GDM1 (cell line): ENCODE measurements around the gene TRPV5.

Experiments
- DNase-seq: peaks from one replicate; lab custom pipeline; 2025; lab: John Stamatoyannopoulos, UW

The TRPV5 gene

GRCh38 chr7:142885311-142886230 lies 48.0 kb downstream of the TRPV5 start, which contains the start of gene TRPV6:
Gene TRPV6 (minus strand): TSS chr7:142885745.
- DNase-seq: no peak

GRCh38 chr7:142884286-142884640 lies 49.3 kb downstream of the TRPV5 start:
- DNase-seq: no peak

DNA sequence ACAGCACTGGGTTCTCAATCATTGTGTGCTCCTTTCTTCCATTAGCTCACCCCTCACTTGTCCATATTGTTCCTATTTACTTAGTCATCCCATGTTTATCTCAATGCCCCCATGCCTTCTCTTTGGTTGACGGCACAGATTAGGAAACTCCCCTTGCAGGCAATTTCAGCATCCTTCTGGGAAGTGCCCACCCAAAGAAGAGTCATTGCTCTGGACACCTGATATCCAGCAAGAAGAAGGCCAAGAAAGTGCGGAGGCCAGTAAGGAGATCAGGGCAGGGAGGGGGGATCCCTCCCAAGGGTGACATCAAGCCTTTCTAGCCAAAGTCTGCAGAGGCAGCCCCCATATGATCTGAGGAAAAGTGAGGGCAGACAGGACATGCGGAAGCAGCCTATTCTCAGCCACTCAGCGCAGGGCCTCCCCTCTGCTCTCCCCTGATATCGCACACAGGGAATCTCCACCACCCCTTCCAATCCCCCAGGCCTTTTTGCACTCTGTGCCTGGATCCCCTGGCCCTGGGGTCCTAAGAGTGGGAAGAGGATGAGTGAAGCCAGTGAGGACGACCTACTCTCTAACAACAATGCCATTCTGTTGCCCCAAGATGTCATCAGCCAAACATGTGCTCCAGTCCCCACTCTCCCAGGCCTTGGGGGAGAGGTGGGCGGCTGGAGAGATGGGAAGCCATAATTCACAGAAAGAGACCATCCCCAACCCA lies 49.8 kb downstream of the TRPV5 start:
- no peak for DNase-seq

DNA sequence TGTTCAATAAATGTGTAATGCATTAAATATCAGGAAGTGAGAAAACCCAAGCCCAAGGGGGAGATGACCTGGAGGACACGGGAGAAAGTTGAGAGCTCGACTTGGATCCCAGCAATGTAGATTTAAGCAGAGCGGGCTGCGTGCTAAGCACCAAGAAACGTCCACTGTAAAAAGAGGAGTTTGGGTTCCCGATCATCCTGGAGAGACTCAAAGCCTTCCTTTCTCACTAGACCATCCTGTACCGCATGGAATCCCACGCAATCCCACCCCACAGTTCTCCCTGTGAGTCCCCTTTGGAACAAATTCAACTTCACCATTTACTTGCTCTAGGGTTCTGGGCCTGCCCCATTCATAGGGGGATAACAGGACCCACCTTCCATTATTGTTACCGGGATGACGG lies 50.4 kb downstream of the TRPV5 start:
- no peak for DNase-seq

DNA sequence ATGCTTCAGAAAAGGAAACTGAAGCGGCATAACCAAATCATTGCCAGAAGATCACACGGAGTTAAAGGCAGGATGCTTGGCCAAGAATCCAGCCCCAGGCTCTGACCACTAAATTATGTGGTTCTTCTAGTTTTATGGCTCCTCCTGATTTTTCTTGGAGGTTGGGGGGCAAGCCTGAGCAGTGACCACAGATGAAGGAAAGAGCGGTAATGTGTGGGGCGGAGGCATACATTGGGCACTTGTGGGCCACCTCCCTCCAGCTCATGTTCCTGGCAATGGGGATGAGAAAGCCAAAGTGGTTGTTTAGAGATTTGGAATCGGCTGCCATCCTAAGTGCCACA lies 51.2 kb downstream of the TRPV5 start:
- DNase-seq: no peak

GRCh38 chr7:142881586-142882337 lies 51.8 kb downstream of the TRPV5 start:
- no peak for DNase-seq

GRCh38 chr7:142880876-142881505 lies 52.6 kb downstream of the TRPV5 start:
- DNase-seq: no peak

DNA sequence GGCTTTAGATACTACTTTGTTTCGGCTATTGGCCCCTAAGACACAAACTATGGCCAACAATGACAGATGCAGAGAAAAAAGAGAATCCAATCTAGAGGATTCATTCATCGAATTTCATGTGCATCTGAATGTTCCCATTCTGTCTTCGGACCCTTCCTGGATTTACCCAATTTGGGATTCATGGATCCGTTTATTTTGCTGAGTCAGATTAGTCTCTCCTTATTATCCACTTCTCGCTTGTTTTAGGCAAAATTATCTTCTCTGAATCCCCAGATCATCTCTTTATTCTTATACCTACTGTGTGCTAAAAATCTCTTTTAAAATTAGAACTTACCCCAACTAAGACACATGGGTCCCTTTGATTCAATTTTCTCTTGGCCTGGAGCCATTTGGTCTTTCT lies 54.5 kb downstream of the TRPV5 start:
- DNase-seq: no peak

- no peak for DNase-seq
Measured at GRCh38 chr7:142878315-142878714, 55.2 kb downstream of the TRPV5 start.

DNA sequence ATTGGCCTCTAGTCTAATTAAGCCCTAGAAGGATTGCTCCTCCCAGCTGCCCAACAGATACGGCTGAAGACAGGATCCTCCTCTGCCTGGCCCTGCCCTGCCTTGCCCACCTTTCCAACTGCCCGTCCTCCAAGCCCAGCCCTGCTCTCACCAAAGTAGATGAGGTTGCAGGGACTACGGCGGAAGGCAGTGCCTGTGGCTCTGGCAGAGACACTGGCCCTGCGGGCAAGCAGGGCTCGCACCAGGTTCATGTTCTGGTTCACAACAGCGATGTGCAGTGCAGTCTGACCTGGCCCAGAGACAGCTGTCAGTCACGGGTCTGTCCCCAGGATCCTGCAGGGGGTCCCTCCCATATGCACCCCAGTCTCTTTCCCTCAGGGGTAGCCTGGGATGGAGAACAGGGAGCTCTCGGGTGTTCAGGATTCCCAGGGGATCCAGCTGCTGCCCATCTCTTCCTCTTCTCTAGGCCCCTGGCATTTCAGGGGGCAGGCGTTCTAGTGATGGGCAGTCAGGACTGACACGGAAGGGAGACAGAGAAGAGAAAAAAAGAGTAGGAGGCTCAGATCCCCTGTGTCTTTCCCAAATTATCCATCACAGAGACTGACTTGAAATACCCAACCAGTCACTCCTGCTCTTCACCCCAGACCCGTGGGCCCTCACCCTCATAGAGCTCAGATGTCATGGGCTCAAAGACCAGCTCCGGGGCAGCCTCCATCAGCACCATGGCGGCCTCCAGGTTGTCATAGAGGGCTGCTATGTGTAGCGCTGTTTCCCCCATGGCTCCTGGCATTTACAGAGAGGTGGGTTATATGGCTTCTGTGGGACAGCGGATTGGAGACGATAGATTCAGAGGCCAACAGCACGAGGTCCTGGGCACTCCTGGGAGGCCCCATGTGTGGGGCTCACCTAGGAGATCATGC lies 56.3 kb downstream of the TRPV5 start:
- no peak for DNase-seq

DNA sequence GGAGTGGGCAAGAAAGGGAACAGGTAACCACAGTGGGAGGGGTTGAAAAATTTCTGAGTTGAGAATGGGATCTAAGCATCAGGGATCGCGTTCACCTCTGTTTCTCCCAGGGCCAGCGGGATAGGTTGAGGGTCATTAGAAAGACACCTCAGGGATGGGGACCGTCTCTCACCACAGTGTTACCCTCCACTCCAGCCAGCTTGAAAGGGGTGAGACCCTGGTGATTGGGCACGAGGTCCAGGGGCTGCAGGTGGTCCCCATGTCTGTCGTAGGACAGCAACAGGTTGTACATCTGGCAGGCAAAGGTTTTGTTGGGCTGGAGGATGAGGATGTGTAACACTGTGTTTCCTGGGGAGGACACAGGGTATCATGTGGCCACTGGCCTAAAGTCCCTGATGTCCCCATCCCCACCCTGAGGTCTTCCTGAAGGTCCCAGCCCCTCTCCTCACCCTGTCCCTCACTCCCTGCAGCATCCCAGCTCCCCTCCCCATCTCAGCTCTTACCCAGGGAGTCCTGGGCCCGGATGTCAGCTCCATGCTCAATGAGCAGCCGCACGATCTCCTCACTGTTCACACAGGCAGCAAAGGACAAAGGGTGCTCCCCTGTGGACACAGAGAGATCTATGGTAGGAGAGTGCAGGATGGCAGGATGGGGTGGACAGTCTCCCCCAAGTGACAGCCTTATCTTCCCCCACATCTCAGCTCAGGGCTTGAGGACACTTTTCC lies 57.1 kb downstream of the TRPV5 start:
- DNase-seq: no peak

- no peak for DNase-seq
Measured at GRCh38 chr7:142875456-142875855, 58.1 kb downstream of the TRPV5 start.

GRCh38 chr7:142874837-142875236 lies 58.7 kb downstream of the TRPV5 start:
- DNase-seq: no peak

- DNase-seq: no peak
Measured at GRCh38 chr7:142874409-142874808, 59.1 kb downstream of the TRPV5 start.

DNA sequence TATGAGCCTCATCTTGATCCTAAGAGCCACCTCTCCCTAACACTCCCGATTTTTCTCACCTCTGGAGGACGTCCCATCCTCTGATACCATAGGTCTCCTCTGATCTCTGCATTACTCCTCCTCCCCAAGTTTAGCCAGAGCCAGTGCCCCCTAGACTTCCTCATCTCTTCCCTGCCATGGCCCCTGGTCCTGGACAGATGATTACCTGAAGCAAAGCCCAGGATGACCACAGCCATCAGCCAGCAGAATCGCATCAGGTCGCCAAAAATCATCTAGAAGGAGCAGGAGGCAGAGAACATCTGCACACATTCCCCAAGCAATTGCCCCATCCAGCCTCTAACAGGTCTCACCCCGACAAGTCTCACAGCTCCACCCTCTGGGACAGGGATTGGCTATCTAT lies 59.7 kb downstream of the TRPV5 start:
- no peak for DNase-seq

- DNase-seq: no peak
Measured at GRCh38 chr7:142873281-142873784, 60.2 kb downstream of the TRPV5 start.

DNA sequence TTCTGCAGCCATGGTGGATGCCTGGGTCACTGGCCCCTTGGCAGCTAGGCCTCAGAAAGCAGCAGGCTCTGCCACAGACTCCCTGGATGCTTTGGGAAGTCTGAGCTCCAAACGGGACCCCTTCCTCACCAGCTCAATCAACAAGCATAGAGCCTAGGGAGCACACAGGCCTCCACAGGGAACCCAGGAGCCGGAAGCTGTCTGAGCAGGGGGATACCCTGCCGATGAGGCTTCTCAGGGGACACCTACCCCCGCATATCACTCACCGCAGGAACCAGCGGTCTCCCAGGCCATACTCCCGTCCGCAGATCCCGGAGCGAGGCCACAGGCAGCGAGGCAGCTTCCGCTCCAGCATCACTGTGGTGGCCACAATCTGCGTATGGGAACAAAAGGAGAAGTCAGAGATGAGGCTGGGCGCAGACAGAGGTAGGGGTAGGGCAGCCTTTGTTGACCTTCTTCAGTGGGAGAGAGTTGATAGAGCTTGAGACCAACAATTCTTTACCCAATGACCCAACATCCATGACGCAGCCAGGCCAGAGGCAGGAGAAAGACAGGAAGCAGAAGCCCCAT lies 61.4 kb downstream of the TRPV5 start:
- peak; percentile 47 for DNase-seq

GRCh38 chr7:142871260-142872105 lies 62.1 kb downstream of the TRPV5 start:
- DNase-seq: no peak
